Nephron (organoid): ENCODE measurements around the gene IPO4.

Experiments
- H3K27ac Mint-ChIP-seq, 3 experiments: 2 replicates each; pipeline ENCODE4 v1.8.0; 2020; ENCODE audit warnings: mixed read lengths in 3 of 3, mild to moderate bottlenecking in 2 of 3, moderate library complexity in 1 of 3
- H3K27me3 Mint-ChIP-seq: 2 replicates; pipeline ENCODE4 v1.8.0; 2021; ENCODE audit warnings: low read depth, mild to moderate bottlenecking, moderate library complexity, mixed read lengths
- H3K36me3 Mint-ChIP-seq: 2 replicates; pipeline ENCODE4 v1.8.0; 2020; ENCODE audit warnings: low read depth, mixed read lengths
- H3K4me1 Mint-ChIP-seq: 2 replicates; pipeline ENCODE4 v1.8.0; 2020; ENCODE audit warnings: mixed read lengths
- H3K4me3 Mint-ChIP-seq, 3 experiments: 2 replicates each; pipeline ENCODE4 v1.8.0; 2020; ENCODE audit warnings: mild to moderate bottlenecking in 3 of 3, mixed read lengths in 3 of 3, moderate library complexity in 2 of 3
- H3K9me3 Mint-ChIP-seq: 2 replicates; pipeline ENCODE4 v1.8.0; 2020; ENCODE audit warnings: mixed read lengths
- CTCF ChIP-seq, 3 experiments: fragments of 200-600 bp; sonication (generic); IDR thresholded peaks; one replicate each; pipeline ENCODE4 v1.5.0; 2021; ENCODE audit warnings: antibody characterized with exemption in 3 of 3; ENCODE audit not compliant: unreplicated experiment in 3 of 3

IPO4 gene

GRCh38 chr14:24195186-24196070 lies 6.8 kb upstream of the IPO4 start, which contains the start of gene TM9SF1:
TM9SF1 (minus strand) TSS chr14:24195441; CDS start chr14:24195019, 422 bp downstream.
- H3K4me1 Mint-ChIP-seq: peaks cover 35% of the 10 kb centered on the region
- H3K27me3 Mint-ChIP-seq: no peaks in the 10 kb centered on the region
- peak within 1 kb of the TSS; percentile 90 to 99 (median 97) for H3K4me3 Mint-ChIP-seq
- H3K36me3 Mint-ChIP-seq: peaks cover 40% of the 10 kb centered on the region
- TF ChIP-seq CTCF (IDR thresholded peaks at IDR 0.05; ENCODE audit: unreplicated experiment in 3 of 3): no peak
- H3K27ac Mint-ChIP-seq: peak within 1 kb of the TSS; percentile 95 to 97 (median 95)
- no peaks in the 10 kb centered on the region for H3K9me3 Mint-ChIP-seq

- Mint-ChIP-seq H3K9me3 (no peaks in the 10 kb centered on the region), H3K27me3 (no peaks in the 10 kb centered on the region), H3K27ac (peak overlapping the region; percentile 95 to 97 (median 95)), H3K36me3 (peaks cover 40% of the 10 kb centered on the region), H3K4me3 (peak overlapping the region; percentile 90 to 99 (median 97)), H3K4me1 (peaks cover 41% of the 10 kb centered on the region)
- no peak for TF ChIP-seq CTCF (IDR thresholded peaks at IDR 0.05; ENCODE audit: unreplicated experiment in 3 of 3)
Measured at GRCh38 chr14:24194873-24195185, 6.2 kb upstream of the IPO4 start.

- no peak for TF ChIP-seq CTCF (IDR thresholded peaks at IDR 0.05; ENCODE audit: unreplicated experiment in 3 of 3)
- Mint-ChIP-seq H3K36me3 (peaks cover 38% of the 10 kb centered on the region), H3K27me3 (no peaks in the 10 kb centered on the region), H3K4me1 (peaks cover 43% of the 10 kb centered on the region), H3K4me3 (peak overlapping the region; percentile 90 to 99 (median 97)), H3K27ac (peak overlapping the region; percentile 95 to 97 (median 95)), H3K9me3 (no peaks in the 10 kb centered on the region)
Measured at GRCh38 chr14:24194186-24194872, 5.7 kb upstream of the IPO4 start.

- Mint-ChIP-seq H3K27ac (peak overlapping the region in 1 of 3 experiments; percentile 71), H3K4me3 (peak overlapping the region; percentile 57 to 73 (median 65)), H3K27me3 (no peaks in the 10 kb centered on the region), H3K36me3 (peaks cover 31% of the 10 kb centered on the region), H3K9me3 (no peaks in the 10 kb centered on the region), H3K4me1 (peaks cover 44% of the 10 kb centered on the region)
- no peak for TF ChIP-seq CTCF (IDR thresholded peaks at IDR 0.05; ENCODE audit: unreplicated experiment in 3 of 3)
Measured at GRCh38 chr14:24192933-24193332, 4.3 kb upstream of the IPO4 start.

GRCh38 chr14:24190416-24190815 lies 1.8 kb upstream of the IPO4 start:
- H3K4me1 Mint-ChIP-seq: peaks cover 41% of the 10 kb centered on the region
- no peaks in the 10 kb centered on the region for H3K27me3 Mint-ChIP-seq
- peaks cover 31% of the 10 kb centered on the region for H3K36me3 Mint-ChIP-seq
- TF ChIP-seq CTCF (IDR thresholded peaks at IDR 0.05; ENCODE audit: unreplicated experiment in 3 of 3): no peak
- no peaks in the 10 kb centered on the region for H3K9me3 Mint-ChIP-seq
- H3K27ac Mint-ChIP-seq: no peak overlapping the region
- peak overlapping the region in 1 of 3 experiments; percentile 37 for H3K4me3 Mint-ChIP-seq
